ENCODE data around the gene PTDSS2. TPM values are rescaled to one million over a fixed set of nuclear protein-coding genes. Genes with fewer than 3 reads are reported as not detected.

Gene PTDSS2
- total RNA-seq, 1 donor from 2014 or later = 50.4 TPM

- no peak overlapping the region for H3K4me3 Mint-ChIP-seq (ENCODE audit: low read depth)
- H3K4me1 Mint-ChIP-seq (ENCODE audit: low read depth) = no peaks in the 10 kb centered on the region
- H3K9me3 Mint-ChIP-seq (ENCODE audit: low read depth) = no peaks in the 10 kb centered on the region
- no peak for TF ChIP-seq CTCF (IDR thresholded peaks at IDR 0.05; ENCODE audit: unreplicated experiment)
- no peaks in the 10 kb centered on the region for H3K36me3 Mint-ChIP-seq (ENCODE audit: insufficient read depth)
- H3K27me3 Mint-ChIP-seq = no peaks in the 10 kb centered on the region
- DNase-seq (ENCODE audit: low spot score, unreplicated experiment) = no peak
- no peak overlapping the region for H3K27ac Mint-ChIP-seq
These were observed 12.7 kb upstream of the PTDSS2 start for GRCh38 chr11:437228-437870.

GRCh38 chr11:438101-438844, 11.8 kb upstream of the PTDSS2 start:
- no peak overlapping the region for H3K4me3 Mint-ChIP-seq (ENCODE audit: low read depth)
- H3K4me1 Mint-ChIP-seq (ENCODE audit: low read depth) = no peaks in the 10 kb centered on the region
- DNase-seq (ENCODE audit: low spot score, unreplicated experiment) = no peak
- no peak for TF ChIP-seq CTCF (IDR thresholded peaks at IDR 0.05; ENCODE audit: unreplicated experiment)
- H3K27me3 Mint-ChIP-seq = no peaks in the 10 kb centered on the region
- no peaks in the 10 kb centered on the region for H3K9me3 Mint-ChIP-seq (ENCODE audit: low read depth)
- H3K27ac Mint-ChIP-seq = no peak overlapping the region
- H3K36me3 Mint-ChIP-seq (ENCODE audit: insufficient read depth) = no peaks in the 10 kb centered on the region

- H3K27ac Mint-ChIP-seq = no peak overlapping the region
- peaks cover 3% of the 10 kb centered on the region for H3K27me3 Mint-ChIP-seq
- no peaks in the 10 kb centered on the region for H3K36me3 Mint-ChIP-seq (ENCODE audit: insufficient read depth)
- no peak overlapping the region for H3K4me3 Mint-ChIP-seq (ENCODE audit: low read depth)
- H3K4me1 Mint-ChIP-seq (ENCODE audit: low read depth) = peaks cover 3% of the 10 kb centered on the region
- no peak for DNase-seq (ENCODE audit: low spot score, unreplicated experiment)
- H3K9me3 Mint-ChIP-seq (ENCODE audit: low read depth) = no peaks in the 10 kb centered on the region
- TF ChIP-seq CTCF (IDR thresholded peaks at IDR 0.05; ENCODE audit: unreplicated experiment) = no peak
These were observed 10.6 kb upstream of the PTDSS2 start for GRCh38 chr11:439315-440064.

- H3K4me3 Mint-ChIP-seq (ENCODE audit: low read depth) = no peak overlapping the region
- H3K9me3 Mint-ChIP-seq (ENCODE audit: low read depth) = no peaks in the 10 kb centered on the region
- no peak for DNase-seq (ENCODE audit: low spot score, unreplicated experiment)
- TF ChIP-seq CTCF (IDR thresholded peaks at IDR 0.05; ENCODE audit: unreplicated experiment) = no peak
- peak overlapping the region; percentile 45 for H3K27ac Mint-ChIP-seq
- H3K27me3 Mint-ChIP-seq = peaks cover 3% of the 10 kb centered on the region
- H3K4me1 Mint-ChIP-seq (ENCODE audit: low read depth) = peaks cover 3% of the 10 kb centered on the region
- H3K36me3 Mint-ChIP-seq (ENCODE audit: insufficient read depth) = no peaks in the 10 kb centered on the region
These were observed 9.7 kb upstream of the PTDSS2 start for GRCh38 chr11:440065-441042.
